CD8-positive, alpha-beta memory T cell (primary cell): ENCODE measurements around the gene PECR. TPM values are rescaled to one million over a fixed set of nuclear protein-coding genes. Genes with fewer than 3 reads are reported as not detected.
A peak's percentile ranks its signal among the peaks of the same experiment; 100 is the strongest.
"Not testable (repeated sequence)": the region's sequence is repeated elsewhere in the genome, so short reads cannot be mapped to it uniquely, and the experiment has no call there.

Experiments used
- CTCF ChIA-PET: fragments of 350-600 bp; sonication (Branson Sonifier 250); formaldehyde crosslinking; loops from one replicate; lab custom pipeline; 2021; ENCODE audit warnings: antibody characterized with exemption; lab: Charles Lee
- POLR2A ChIA-PET: fragments of 350-600 bp; sonication (Branson Sonifier 250); formaldehyde crosslinking; loops from one replicate; lab custom pipeline; 2021; ENCODE audit warnings: antibody characterized with exemption; lab: Charles Lee
- DNase-seq, 5 donors: peaks; one replicate each; pipeline versions ENCODE4 v3.0.0 to v3.0.0-alpha.2; 2020 to 2022; ENCODE audit warnings: mixed read lengths in 1 of 5
- H3K27ac ChIP-seq: one replicate; pipeline ENCODE4 v1.7.0; 2013; ENCODE audit warnings: low read depth, mild to moderate bottlenecking, low read length, moderate library complexity
- H3K27me3 ChIP-seq: 2 replicates; pipeline ENCODE4 v1.7.0; 2013; ENCODE audit warnings: low read length, mild to moderate bottlenecking; ENCODE audit not compliant: insufficient read depth, poor library complexity, severe bottlenecking
- H3K36me3 ChIP-seq: 2 replicates; pipeline ENCODE4 v1.7.0; 2013; ENCODE audit warnings: mild to moderate bottlenecking, low read length, moderate library complexity; ENCODE audit not compliant: insufficient read depth
- H3K4me1 ChIP-seq: 2 replicates; pipeline ENCODE4 v1.7.0; 2013; ENCODE audit warnings: mild to moderate bottlenecking, low read length, moderate library complexity; ENCODE audit not compliant: insufficient read depth
- H3K4me3 ChIP-seq: 2 replicates; pipeline ENCODE4 v1.7.0; 2013; ENCODE audit warnings: mild to moderate bottlenecking, low read length
- H3K9me3 ChIP-seq: 2 replicates; pipeline ENCODE4 v1.7.0; 2013; ENCODE audit warnings: mild to moderate bottlenecking, low read length
- H3K27ac Mint-ChIP-seq, 8 donors: one replicate each; pipeline ENCODE4 v1.8.0; 2020 to 2021; ENCODE audit warnings: mixed read lengths in 8 of 8, mild to moderate bottlenecking in 6 of 8, inconsistent platforms in 3 of 8, moderate library complexity in 3 of 8
- H3K27me3 Mint-ChIP-seq, 2 donors: one replicate each; pipeline ENCODE4 v1.8.0; 2020 to 2021; ENCODE audit warnings: mixed read lengths in 2 of 2, mild to moderate bottlenecking in 1 of 2, moderate library complexity in 1 of 2
- H3K36me3 Mint-ChIP-seq, 3 donors: one replicate each; pipeline ENCODE4 v1.8.0; 2020 to 2021; ENCODE audit warnings: mixed read lengths in 3 of 3, inconsistent platforms in 1 of 3, mild to moderate bottlenecking in 1 of 3
- H3K4me1 Mint-ChIP-seq, 3 donors: one replicate each; pipeline ENCODE4 v1.8.0; 2020 to 2021; ENCODE audit warnings: mixed read lengths in 3 of 3, inconsistent platforms in 1 of 3, mild to moderate bottlenecking in 1 of 3
- H3K4me3 Mint-ChIP-seq, 7 donors: one replicate each; pipeline ENCODE4 v1.8.0; 2020 to 2021; ENCODE audit warnings: mixed read lengths in 7 of 7, mild to moderate bottlenecking in 6 of 7, moderate library complexity in 4 of 7, inconsistent platforms in 2 of 7
- H3K9me3 Mint-ChIP-seq, 5 donors: one replicate each; pipeline ENCODE4 v1.8.0; 2020 to 2022; ENCODE audit warnings: mixed read lengths in 5 of 5, mild to moderate bottlenecking in 3 of 5, moderate library complexity in 2 of 5, inconsistent platforms in 1 of 5
- polyA plus RNA-seq: library from polyadenylated mRNA; unstranded; fragments of 300-500 nt; fragmentation: Illumina TruSeq; gene quantifications from one replicate; pipeline ENCODE4 v1.2.3, GENCODE V29; 2021
- total RNA-seq, 2 experiments: library from RNA; stranded (reverse); gene quantifications; one replicate each; pipeline ENCODE4 v1.2.3, GENCODE V29; 2021

Gene PECR
- total and polyA plus RNA-seq, 3 experiments from 2014 or later: 10.5 to 24.4 (median 12.6) TPM

DNA sequence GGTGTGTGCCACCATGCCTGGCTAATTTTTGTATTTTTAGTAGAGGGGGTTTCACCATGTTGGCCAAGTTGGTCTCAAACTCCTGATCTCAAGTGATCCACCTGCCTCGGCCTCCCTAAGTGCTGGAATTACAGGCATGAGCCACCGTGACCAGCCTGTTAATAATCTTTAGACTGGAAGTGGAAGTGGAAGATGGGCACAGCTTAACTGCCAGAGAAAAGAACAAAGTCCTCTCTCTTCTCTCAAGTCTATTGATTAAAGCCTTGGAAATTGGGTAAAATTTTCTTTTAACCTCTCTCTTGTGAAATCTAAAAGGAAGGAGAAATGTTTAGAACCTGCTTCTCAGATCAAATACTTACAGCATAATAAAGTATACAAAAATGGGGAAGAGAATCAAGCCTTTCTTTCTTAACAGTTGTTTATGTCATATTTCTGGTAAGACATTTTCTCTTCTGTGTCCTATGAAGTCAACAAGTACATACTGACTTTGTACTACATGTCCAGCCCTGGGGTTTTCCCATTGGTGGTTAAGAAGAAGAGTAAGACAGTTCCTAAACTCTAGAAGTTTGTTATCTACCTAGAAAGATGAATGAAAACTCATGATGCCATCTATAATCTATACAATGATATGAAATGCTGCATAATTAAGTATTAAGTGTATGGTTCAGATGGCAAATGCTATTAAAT lies 4.7 kb upstream of the PECR start:
- H3K27ac ChIP-seq: no peak overlapping the region
- POLR2A ChIA-PET: no interaction called here

DNA sequence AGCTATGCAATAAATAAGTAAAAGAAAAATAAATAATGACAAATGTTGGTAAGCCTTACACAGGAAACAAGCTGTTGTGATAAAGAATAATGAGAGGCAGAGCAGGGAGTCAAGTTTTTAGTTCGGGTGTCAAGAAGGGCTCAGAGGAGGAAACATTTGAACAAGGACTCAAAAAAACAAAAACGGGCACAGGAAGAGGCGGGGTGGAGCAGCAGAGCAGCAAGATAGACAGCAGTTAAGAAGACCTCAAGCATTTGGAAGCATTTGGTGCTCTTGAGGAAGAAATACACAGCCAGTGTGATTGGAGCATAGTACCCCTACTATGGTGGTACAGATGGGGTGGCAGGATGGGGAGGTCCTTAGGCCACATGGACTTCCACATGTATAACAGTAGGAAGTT lies 2.9 kb upstream of the PECR start:
- peak in 2 of 5 donors; percentile 9 to 40 for DNase-seq
- peaks cover 48 to 68% (median 63%) of the 10 kb centered on the region in 3 donors for H3K4me1 Mint-ChIP-seq
- Histone ChIP-seq H3K36me3 (no peaks in the 10 kb centered on the region), H3K27ac (peak overlapping the region; percentile 13), H3K4me1 (peaks cover 55% of the 10 kb centered on the region), H3K27me3 (no peaks in the 10 kb centered on the region), H3K9me3 (no peaks in the 10 kb centered on the region), H3K4me3 (peak overlapping the region; percentile 29)
- H3K4me3 Mint-ChIP-seq: peak overlapping the region; percentile 35 to 96 (median 59)
- H3K27ac Mint-ChIP-seq: peak overlapping the region; percentile 69 to 97 (median 92)
- POLR2A ChIA-PET: interaction anchor here (0.7 to 1.1 kb wide), 2 partner anchors 27 to 30 kb away, joined by 3 read pairs; no protein-coding TSS in a partner anchor
- H3K36me3 Mint-ChIP-seq: peaks cover 0 to 7% (median 2%) of the 10 kb centered on the region in 3 donors
- no peaks in the 10 kb centered on the region for H3K27me3 Mint-ChIP-seq
- H3K9me3 Mint-ChIP-seq: no peaks in the 10 kb centered on the region
- CTCF ChIA-PET: interaction anchor here (0.9 to 2.4 kb wide), 6 partner anchors 9 to 52 kb away, joined by 3 to 16 read pairs (median 3); partner anchors contain the start of gene XRCC5

More for the DNA sequence above, 4.7 kb upstream of the PECR start:
- CTCF ChIA-PET: interaction anchor here (1.2 to 1.9 kb wide), 2 partner anchors 52 to 63 kb away, joined by 4 to 5 read pairs; no protein-coding TSS in a partner anchor
- Histone ChIP-seq H3K27me3 (no peaks in the 10 kb centered on the region), H3K9me3 (no peaks in the 10 kb centered on the region), H3K4me1 (peaks cover 44% of the 10 kb centered on the region), H3K4me3 (no peak overlapping the region), H3K36me3 (no peaks in the 10 kb centered on the region)
- Mint-ChIP-seq H3K9me3 (no peaks in the 10 kb centered on the region), H3K27ac (peak overlapping the region in 6 of 8 donors; percentile 18 to 78 (median 58)), H3K36me3 (peaks cover 0 to 6% (median 4%) of the 10 kb centered on the region in 3 donors), H3K4me3 (no peak overlapping the region), H3K4me1 (peaks cover 38 to 54% (median 49%) of the 10 kb centered on the region in 3 donors), H3K27me3 (no peaks in the 10 kb centered on the region)
- DNase-seq: no peak

DNA sequence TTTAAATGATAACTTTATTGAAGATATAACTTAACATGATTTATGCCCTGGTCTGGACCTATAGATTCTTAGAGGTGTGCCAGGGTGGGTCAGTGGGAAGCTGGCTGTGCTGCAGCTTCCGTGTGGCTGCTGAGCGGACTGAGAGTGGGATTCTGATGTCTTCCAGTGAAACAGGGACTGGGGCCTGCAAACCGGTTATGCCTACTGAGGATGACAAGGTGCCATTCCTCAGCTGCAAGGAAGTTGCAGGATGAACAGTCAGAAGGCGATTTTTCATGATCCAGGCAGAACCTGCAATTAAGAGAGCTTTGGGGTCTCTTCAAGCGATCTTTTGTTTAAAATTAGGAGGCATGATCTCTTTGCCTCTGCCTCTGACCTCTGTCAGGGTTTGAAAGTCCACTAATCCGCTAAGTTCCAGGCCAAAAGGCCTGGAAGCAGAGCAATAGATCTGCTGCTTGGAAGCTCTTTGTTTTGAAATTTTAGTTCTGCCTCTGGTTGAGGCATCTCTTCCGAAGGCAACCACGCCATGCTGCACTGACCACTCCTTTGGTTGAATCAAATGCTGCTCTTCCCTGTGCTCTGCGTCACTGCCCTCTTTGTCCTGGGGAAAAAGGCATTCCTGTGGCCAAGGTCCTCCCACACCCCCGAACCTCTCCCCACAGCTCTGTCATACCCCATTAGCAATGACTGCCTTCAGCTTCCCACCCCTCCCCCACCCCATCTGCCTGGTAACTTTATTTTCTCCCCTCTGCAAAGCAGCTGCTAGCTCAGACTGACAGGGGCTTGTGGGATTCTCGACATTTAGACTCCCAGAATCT lies 2.1 kb upstream of the PECR start:
- peaks cover 58% of the 10 kb centered on the region for H3K4me1 ChIP-seq
- DNase-seq: no peak
- Mint-ChIP-seq H3K36me3 (peaks cover 0 to 9% (median 2%) of the 10 kb centered on the region in 3 donors), H3K4me3 (peak overlapping the region in 6 of 7 donors; percentile 59 to 96 (median 90)), H3K27ac (peak overlapping the region; percentile 69 to 97 (median 92)), H3K4me1 (peaks cover 50 to 72% (median 66%) of the 10 kb centered on the region in 3 donors), H3K27me3 (no peaks in the 10 kb centered on the region), H3K9me3 (no peaks in the 10 kb centered on the region)
- H3K27me3 ChIP-seq: no peaks in the 10 kb centered on the region
- CTCF ChIA-PET: interaction anchor here (0.6 to 2.4 kb wide), 8 partner anchors 10 to 51 kb away, joined by 3 to 16 read pairs (median 3); partner anchors contain the start of gene XRCC5
- POLR2A ChIA-PET: interaction anchor here (0.7 to 1.3 kb wide), 3 partner anchors 23 to 26 kb away, joined by 3 to 4 read pairs (median 4); no protein-coding TSS in a partner anchor
- H3K9me3 ChIP-seq: no peaks in the 10 kb centered on the region
- peak overlapping the region; percentile 13 for H3K27ac ChIP-seq
- peak overlapping the region; percentile 29 for H3K4me3 ChIP-seq
- H3K36me3 ChIP-seq: no peaks in the 10 kb centered on the region

DNA sequence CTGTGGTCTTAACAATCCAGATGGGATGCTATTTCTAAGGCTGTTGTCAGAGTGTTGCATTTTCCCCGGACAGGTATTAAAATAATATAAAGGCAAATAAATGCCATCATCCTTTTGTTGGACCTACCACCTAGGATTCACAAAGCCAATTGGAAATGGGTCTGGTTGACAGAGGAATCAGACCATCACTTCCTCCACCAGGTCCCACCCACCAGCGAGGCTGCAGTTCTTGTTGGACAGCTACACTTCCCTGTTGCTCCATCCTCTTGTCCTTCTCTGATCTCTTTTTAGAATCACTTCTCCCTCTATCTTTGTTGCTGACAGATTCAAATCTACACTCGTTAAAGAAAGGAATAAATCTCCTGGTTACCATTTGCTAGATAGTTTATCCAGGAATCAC lies 1.2 kb upstream of the PECR start:
- peaks cover 50 to 73% (median 68%) of the 10 kb centered on the region in 3 donors for H3K4me1 Mint-ChIP-seq

DNA sequence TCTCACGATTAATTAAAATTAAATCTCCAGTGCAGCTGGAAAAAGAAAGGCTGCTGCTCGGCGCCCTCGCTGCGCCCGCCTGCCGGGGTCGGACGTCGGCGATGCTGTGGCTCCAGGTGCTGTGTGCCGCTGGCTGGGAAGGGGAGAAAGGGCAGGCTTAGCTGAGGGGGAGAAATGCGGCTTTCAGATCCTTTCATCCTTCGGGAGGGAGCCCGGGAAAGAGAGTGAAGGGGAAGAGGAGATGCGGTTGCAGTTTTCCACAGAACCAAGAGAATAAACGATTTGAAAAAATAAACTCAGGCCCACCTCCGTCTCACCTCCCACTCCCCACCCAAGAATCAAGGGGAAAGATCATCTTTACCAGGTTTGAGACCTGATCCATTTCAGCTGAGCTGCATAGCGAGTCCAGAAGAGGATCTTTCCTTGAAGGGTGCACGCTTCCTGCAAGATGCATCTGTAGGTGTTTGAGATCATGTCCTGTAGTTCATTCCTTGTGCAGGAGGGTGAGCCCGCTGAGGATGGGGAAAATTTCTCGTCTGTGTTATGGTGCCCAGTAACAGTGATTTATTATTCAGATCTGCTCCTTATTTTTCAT lies 605 bp upstream of the PECR start:
- DNase-seq: peak in 1 of 5 donors; percentile 16
- ChIA-PET CTCF (interaction anchor here (1.0 to 2.4 kb wide), 8 partner anchors 9 to 37 kb away, joined by 3 to 11 read pairs (median 4); partner anchors contain the start of gene XRCC5), POLR2A (interaction anchor here (0.7 to 2.1 kb wide), 3 partner anchors 13 to 28 kb away, joined by 4 to 21 read pairs (median 6); partner anchors contain the start of gene XRCC5)
- peak overlapping the region; percentile 86 to 98 (median 93) for H3K4me3 Mint-ChIP-seq
- Histone ChIP-seq H3K27ac (peak overlapping the region; percentile 59), H3K27me3 (no peaks in the 10 kb centered on the region), H3K9me3 (no peaks in the 10 kb centered on the region), H3K4me1 (peaks cover 59% of the 10 kb centered on the region), H3K4me3 (peak overlapping the region; percentile 90), H3K36me3 (no peaks in the 10 kb centered on the region)
- H3K27ac Mint-ChIP-seq: peak overlapping the region; percentile 69 to 97 (median 92)
- peaks cover 50 to 73% (median 68%) of the 10 kb centered on the region in 3 donors for H3K4me1 Mint-ChIP-seq
- no peaks in the 10 kb centered on the region for H3K27me3 Mint-ChIP-seq
- peaks cover 0 to 9% (median 2%) of the 10 kb centered on the region in 3 donors for H3K36me3 Mint-ChIP-seq
- no peaks in the 10 kb centered on the region for H3K9me3 Mint-ChIP-seq

More for the DNA sequence above, 1.2 kb upstream of the PECR start:
- ChIA-PET CTCF (interaction anchor here (1.0 to 2.4 kb wide), 5 partner anchors 12 to 49 kb away, joined by 3 to 16 read pairs (median 4); partner anchors contain the start of gene XRCC5), POLR2A (interaction anchor here (0.7 to 2.1 kb wide), 3 partner anchors 24 to 27 kb away, joined by 4 to 21 read pairs (median 4); partner anchors contain the start of gene XRCC5)
- Mint-ChIP-seq H3K4me3 (peak overlapping the region; percentile 86 to 98 (median 93)), H3K27ac (peak overlapping the region in 7 of 8 donors; percentile 69 to 97 (median 93)), H3K9me3 (no peaks in the 10 kb centered on the region), H3K36me3 (peaks cover 0 to 9% (median 2%) of the 10 kb centered on the region in 3 donors), H3K27me3 (no peaks in the 10 kb centered on the region)
- Histone ChIP-seq H3K27me3 (no peaks in the 10 kb centered on the region), H3K4me3 (peak overlapping the region; percentile 90), H3K27ac (no peak overlapping the region), H3K4me1 (peaks cover 59% of the 10 kb centered on the region), H3K9me3 (no peaks in the 10 kb centered on the region), H3K36me3 (no peaks in the 10 kb centered on the region)
- DNase-seq: peak in 1 of 5 donors; percentile 21

DNA sequence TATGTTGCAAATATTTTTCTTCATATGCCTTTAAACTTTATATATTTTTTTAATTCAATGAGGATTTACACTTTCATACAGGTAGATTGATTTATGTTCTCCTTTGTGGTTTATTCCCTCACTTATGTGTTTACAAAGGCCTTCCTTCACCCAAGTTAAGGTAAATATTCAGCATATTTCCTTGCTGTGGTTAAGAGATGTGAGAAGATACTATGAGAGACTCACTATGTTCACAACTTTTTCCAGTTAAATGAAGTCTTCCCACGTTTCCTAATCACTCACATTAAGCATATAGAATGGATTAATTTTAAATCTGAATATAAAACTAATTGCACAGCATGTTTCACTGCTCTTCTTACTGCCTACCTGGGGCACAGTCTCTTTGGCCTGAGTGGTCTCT lies 597 bp downstream of the PECR start:
- peak overlapping the region; percentile 90 for H3K4me3 ChIP-seq
- POLR2A ChIA-PET: interaction anchor here (0.7 to 2.1 kb wide), 3 partner anchors 29 to 331 kb away, joined by 3 to 21 read pairs (median 3); partner anchors contain the start of gene XRCC5
- Mint-ChIP-seq H3K9me3 (no peaks in the 10 kb centered on the region), H3K27me3 (no peaks in the 10 kb centered on the region), H3K4me3 (peak overlapping the region; percentile 86 to 98 (median 93)), H3K27ac (peak overlapping the region; percentile 69 to 97 (median 94)), H3K36me3 (peaks cover 0 to 10% (median 3%) of the 10 kb centered on the region in 3 donors), H3K4me1 (peaks cover 50 to 65% (median 64%) of the 10 kb centered on the region in 3 donors)
- peak overlapping the region; percentile 59 for H3K27ac ChIP-seq
- CTCF ChIA-PET: interaction anchor here (1.0 to 2.1 kb wide), 5 partner anchors 8 to 38 kb away, joined by 3 to 8 read pairs (median 4); partner anchors contain the start of gene XRCC5
- H3K36me3 ChIP-seq: no peaks in the 10 kb centered on the region
- peaks cover 55% of the 10 kb centered on the region for H3K4me1 ChIP-seq
- DNase-seq: no peak
- H3K27me3 ChIP-seq: no peaks in the 10 kb centered on the region
- no peaks in the 10 kb centered on the region for H3K9me3 ChIP-seq

DNA sequence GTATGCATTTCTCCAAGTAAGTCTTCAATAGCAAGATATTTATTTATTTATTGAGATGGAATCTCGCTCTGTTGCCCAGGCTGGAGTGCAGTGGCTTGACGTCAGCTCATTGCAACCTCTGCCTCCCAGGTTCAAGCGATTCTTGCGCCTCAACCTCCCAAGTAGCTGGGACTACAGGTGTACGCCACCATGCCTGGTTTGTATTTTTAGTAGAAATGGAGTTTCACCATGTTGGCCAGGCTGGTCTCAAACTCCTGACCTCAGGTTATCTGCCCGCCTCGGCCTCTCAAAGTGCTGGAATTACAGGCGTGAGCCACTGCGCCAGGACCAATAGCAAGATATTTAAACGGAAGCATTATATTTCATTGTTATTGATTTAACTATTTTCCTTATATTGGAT lies 1.6 kb downstream of the PECR start:
- H3K27me3 Mint-ChIP-seq, H3K9me3 Mint-ChIP-seq, DNase-seq, H3K4me3 ChIP-seq, H3K36me3 ChIP-seq, H3K27me3 ChIP-seq, H3K9me3 ChIP-seq, H3K27ac ChIP-seq, POLR2A ChIA-PET: not testable (repeated sequence)
- CTCF ChIA-PET: interaction anchor here (2.1 kb wide), 1 partner anchor 30 kb away, joined by 8 read pairs; the partner anchor contains the start of gene XRCC5
- Mint-ChIP-seq H3K27ac (peak overlapping the region in 1 of 8 donors; percentile 57), H3K36me3 (peaks cover 0 to 18% (median 4%) of the 10 kb centered on the region in 3 donors), H3K4me3 (peak overlapping the region in 6 of 7 donors; percentile 12 to 87 (median 46)), H3K4me1 (peaks cover 51 to 69% (median 65%) of the 10 kb centered on the region in 3 donors)
- H3K4me1 ChIP-seq: peaks cover 47% of the 10 kb centered on the region
